ENCODE measurements around the gene KMT2C.
A peak's percentile ranks its signal among the peaks of the same experiment; 100 is the strongest.

KMT2C gene

DNA sequence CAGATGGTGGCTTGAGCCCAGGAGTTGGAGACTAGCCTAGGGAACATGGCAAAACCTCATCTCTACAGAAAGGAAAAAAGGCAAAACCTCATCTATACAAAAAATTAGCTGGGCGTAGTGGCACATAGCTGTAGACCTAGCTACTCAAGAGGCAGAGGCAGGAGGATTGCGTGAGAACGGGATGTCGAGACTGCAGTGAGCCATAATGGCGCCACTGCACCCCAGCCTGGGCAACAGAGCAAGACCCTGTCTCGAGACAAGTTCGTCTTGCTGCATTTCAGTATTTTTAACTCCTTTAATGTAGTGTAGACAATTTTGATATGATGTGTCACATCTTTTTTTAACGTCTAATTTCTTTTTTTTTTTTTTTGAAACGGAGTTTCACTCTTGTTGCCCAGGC, 31.4 kb upstream of the KMT2C start:
- TF ChIP-seq ZFX (IDR thresholded peaks at IDR 0.05; ENCODE audit: borderline replicate concordance): no peak
- TF ChIP-seq, protein P1, sequence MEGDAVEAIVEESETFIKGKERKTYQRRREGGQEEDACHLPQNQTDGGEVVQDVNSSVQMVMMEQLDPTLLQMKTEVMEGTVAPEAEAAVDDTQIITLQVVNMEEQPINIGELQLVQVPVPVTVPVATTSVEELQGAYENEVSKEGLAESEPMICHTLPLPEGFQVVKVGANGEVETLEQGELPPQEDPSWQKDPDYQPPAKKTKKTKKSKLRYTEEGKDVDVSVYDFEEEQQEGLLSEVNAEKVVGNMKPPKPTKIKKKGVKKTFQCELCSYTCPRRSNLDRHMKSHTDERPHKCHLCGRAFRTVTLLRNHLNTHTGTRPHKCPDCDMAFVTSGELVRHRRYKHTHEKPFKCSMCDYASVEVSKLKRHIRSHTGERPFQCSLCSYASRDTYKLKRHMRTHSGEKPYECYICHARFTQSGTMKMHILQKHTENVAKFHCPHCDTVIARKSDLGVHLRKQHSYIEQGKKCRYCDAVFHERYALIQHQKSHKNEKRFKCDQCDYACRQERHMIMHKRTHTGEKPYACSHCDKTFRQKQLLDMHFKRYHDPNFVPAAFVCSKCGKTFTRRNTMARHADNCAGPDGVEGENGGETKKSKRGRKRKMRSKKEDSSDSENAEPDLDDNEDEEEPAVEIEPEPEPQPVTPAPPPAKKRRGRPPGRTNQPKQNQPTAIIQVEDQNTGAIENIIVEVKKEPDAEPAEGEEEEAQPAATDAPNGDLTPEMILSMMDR (IDR thresholded peaks at IDR 0.05): no peak
- H3K27ac ChIP-seq: no peak overlapping the region

DNA sequence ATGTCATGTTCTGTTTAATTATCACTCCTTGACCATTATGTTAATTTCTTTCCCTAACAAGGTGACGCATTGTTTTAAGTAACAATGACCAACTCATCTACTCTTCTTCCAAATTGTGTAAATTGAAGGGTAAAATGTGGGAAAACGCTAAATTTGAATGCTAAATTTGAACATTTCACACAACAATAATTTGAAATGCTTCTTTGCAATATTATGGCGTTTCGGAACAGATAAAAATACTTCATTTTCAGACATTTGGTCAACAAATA, 29.2 kb upstream of the KMT2C start:
- TF ChIP-seq, protein P1 (IDR thresholded peaks at IDR 0.05): no peak
- TF ChIP-seq ZFX (IDR thresholded peaks at IDR 0.05; ENCODE audit: borderline replicate concordance): no peak
- H3K27ac ChIP-seq: peak overlapping the region; percentile 99

DNA sequence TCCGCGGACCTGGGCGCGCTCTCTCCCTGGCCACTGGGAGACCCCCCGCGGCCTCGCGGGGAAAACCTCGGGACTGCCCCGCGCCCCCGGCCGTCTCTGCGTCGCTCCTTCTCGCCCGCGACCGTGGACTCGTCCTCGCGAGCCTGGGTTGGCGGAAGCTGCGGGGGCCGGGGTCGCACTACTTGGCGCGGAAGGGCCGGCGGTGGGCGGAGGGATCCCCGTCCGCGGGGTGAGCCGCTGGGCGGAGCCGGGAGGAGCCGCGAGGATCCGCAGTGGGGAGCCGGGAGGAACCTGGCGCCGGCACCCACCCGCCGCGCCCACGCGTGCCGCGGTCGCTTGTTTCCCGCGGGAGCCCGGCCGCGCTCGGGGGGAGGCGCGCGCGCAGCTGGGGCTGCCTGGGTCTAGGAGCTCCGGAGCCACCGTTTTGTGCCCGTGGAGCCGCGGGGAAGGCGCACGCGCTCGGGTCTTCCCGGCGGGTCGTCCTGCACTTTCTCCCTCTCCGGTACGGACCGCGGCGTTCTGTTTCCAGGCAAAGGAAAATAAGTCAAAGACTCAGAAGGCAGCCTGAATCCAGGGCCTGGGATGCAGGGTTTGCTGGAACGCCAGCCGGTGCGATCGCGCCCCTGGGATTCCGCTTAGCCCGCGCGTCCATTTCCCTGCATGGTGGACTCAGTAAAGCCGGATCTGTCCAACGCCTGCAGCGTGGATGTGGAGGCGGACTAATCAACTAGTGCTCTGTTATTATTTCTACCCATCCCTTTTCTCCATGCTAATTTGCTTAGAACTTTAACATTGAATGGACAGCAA, 28.7 kb upstream of the KMT2C start:
- peak overlapping the region; percentile 99 for H3K27ac ChIP-seq
- TF ChIP-seq, protein P1 (IDR thresholded peaks at IDR 0.05): 0 out of 2 replicates have a peak, but pooled peaks have one; percentile 12
- no peak for TF ChIP-seq ZFX (IDR thresholded peaks at IDR 0.05; ENCODE audit: borderline replicate concordance)

DNA sequence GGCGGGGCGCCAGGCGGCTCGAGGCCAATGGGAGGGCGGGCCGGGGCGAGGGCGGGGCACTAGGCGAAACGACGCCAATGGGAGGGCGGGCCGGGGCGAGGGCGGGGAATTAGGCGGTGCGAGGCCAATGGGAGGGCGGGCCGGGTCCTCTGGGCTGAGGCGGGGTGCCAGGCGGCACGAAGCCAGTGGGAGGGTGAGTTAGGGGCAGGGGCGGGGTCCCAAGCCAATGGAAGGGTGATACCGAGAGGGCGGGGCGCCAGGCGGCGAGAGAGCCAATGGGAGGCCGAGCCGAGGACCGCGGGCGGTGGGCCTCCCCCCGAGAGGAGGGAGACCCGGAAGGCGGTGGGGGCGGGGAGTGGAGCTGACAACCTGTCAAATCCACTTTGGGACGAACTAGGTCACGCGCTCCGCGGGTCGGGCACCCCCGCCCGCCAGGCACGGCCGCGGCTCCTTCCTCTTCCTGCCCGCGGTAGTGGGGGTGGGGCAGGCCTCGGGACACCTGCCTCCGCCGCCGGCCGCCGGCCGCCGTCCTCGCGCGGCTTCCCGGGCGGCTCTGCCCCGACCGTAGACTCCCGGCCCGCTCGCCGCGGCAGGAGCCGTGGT, 28.0 kb upstream of the KMT2C start:
- TF ChIP-seq ZFX (IDR thresholded peaks at IDR 0.05; ENCODE audit: borderline replicate concordance): no peak
- TF ChIP-seq, protein P1 (IDR thresholded peaks at IDR 0.05): no peak

DNA sequence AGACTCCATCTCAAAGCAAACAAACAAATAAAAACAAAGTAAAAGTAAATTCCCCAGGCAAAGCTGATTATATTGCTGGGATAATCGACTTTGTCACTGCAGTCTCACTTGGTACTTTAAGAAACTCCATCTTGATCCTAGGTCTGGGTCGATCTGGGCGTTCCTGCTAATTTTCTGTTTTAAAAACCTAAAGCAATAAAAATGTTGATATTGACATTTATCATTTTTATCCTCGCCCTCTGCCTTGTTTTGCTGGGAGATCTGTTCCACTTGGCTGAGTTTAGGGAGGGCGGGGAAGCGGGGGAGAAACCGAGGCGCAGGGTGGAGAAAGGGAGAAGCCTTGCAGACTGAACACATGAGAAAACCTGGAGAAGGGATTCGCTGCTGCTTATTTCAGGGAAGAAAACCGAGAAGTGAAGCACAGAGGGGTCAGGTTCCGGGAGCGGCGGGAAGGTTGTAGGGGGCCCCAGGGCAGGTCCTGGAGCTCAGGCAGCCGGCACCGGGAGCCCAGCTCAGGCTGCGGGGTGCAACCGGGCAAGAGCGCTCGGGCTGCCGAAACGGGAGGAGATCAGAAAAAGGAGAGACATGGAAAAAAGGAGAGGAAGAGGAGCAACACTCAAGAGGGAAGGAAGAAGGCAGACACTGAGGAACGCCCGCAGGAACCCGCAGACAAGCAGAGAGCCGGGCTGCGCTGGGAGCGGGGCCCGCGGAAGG, 27.3 kb upstream of the KMT2C start:
- peak overlapping the region; percentile 99 for H3K27ac ChIP-seq
- TF ChIP-seq, protein P1 (IDR thresholded peaks at IDR 0.05): no peak
- TF ChIP-seq ZFX (IDR thresholded peaks at IDR 0.05; ENCODE audit: borderline replicate concordance): no peak

More for the DNA sequence above, 28.0 kb upstream of the KMT2C start:
- peak overlapping the region; percentile 99 for H3K27ac ChIP-seq

DNA sequence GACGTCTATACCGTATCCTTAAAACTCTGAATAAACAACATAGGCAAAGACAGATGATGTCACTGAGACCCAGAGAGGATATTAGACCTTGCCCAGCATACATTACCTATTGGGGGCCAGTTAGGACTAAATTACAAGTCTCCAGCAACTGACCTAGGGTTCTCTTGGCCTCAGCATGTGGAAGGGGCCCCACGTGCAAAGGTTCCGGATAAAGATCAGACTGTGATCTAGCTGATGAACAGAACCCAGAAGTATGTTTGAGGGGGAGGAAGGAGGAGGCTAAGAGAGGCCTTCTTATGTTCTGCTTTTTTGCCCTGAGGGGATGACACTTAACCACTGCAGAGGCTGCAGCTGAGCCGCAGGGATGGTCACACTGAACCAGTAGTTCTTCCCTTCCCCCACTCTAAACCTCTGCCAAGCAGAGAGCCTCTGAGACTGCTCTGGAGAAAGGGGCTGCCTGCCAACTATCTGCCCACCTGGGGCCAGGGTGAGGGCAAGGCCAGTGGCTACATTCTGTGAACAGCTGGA, 24.0 kb upstream of the KMT2C start:
- peak overlapping the region; percentile 99 for H3K27ac ChIP-seq
- no peak for TF ChIP-seq ZFX (IDR thresholded peaks at IDR 0.05; ENCODE audit: borderline replicate concordance)
- TF ChIP-seq, protein P1 (IDR thresholded peaks at IDR 0.05): no peak
